Sigmoid colon (tissue), 3 donors: ENCODE data around the gene SLC5A9.

Source experiments
- CTCF ChIP-seq, 4 experiments: fragments of 450-650 bp in 3 of 4; fragments of 200-600 bp in 1 of 4; IDR thresholded peaks; one replicate each; pipeline ENCODE4 v1.5.1; 2016 to 2019; ENCODE audit warnings: antibody characterized with exemption in 4 of 4, mild to moderate bottlenecking in 3 of 4, moderate library complexity in 2 of 4
- POLR2A ChIP-seq, 2 donors: fragments of 450-650 bp; IDR thresholded peaks; one replicate each; pipeline ENCODE4 v1.6.1; 2016; ENCODE audit warnings: antibody characterized with exemption in 2 of 2, mild to moderate bottlenecking in 2 of 2, moderate library complexity in 2 of 2

GRCh38 chr1:48236716-48237470 lies 14.4 kb downstream of the SLC5A9 start:
- TF ChIP-seq CTCF (IDR thresholded peaks at IDR 0.05) (peak in 3 of 4 experiments; percentile 22 to 52 (median 43)), POLR2A (IDR thresholded peaks at IDR 0.05) (no peak)
